ENCODE results near the gene GHR. TPM values are rescaled to one million over a fixed set of nuclear protein-coding genes. Genes with fewer than 3 reads are reported as not detected.
"Not testable (repeated sequence)": the region's sequence is repeated elsewhere in the genome, so short reads cannot be mapped to it uniquely, and the experiment has no call there.

The GHR gene
- total RNA-seq, 2 experiments from 2014 or later = not detected

GRCh38 chr5:42570966-42571960 is 148.0 kb downstream of the GHR start:
- no peak for DNase-seq
- H3K4me3 Mint-ChIP-seq = no peak overlapping the region
- ATAC-seq (ENCODE audit: low read depth) = no peak
- no peaks in the 10 kb centered on the region for H3K36me3 Mint-ChIP-seq
- H3K27me3 Mint-ChIP-seq = peaks cover 8% of the 10 kb centered on the region
- no peaks in the 10 kb centered on the region for H3K4me1 Mint-ChIP-seq
- POLR2A ChIA-PET = no interaction called here
- H3K27ac Mint-ChIP-seq = no peak overlapping the region
- H3K9me3 Mint-ChIP-seq = no peaks in the 10 kb centered on the region

DNA sequence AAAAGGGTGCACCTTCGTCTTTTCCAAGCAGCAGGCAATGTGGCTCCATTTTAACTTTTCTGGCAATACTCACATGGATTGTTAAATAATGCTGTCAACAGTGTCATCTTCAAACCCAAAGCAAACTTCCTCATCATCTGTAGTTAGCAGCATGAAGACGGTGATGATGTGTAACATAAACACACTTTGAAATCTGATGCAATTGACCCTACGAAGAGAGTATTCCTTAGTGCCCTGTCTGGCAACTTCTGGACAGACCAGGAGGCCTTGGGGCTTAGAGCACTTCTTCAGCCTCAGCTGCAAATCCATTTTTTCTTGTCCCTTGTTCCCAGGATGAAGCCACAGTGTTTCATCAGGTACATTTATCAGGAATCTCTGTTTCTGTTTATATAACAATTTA is 149.1 kb downstream of the GHR start:
- no peaks in the 10 kb centered on the region for H3K9me3 Mint-ChIP-seq
- H3K4me1 Mint-ChIP-seq = no peaks in the 10 kb centered on the region
- H3K27ac Mint-ChIP-seq = no peak overlapping the region
- no peak for ATAC-seq (ENCODE audit: low read depth)
- no peak for DNase-seq
- no peaks in the 10 kb centered on the region for H3K36me3 Mint-ChIP-seq
- H3K4me3 Mint-ChIP-seq = no peak overlapping the region
- peaks cover 8% of the 10 kb centered on the region for H3K27me3 Mint-ChIP-seq
- POLR2A ChIA-PET = no interaction called here

DNA sequence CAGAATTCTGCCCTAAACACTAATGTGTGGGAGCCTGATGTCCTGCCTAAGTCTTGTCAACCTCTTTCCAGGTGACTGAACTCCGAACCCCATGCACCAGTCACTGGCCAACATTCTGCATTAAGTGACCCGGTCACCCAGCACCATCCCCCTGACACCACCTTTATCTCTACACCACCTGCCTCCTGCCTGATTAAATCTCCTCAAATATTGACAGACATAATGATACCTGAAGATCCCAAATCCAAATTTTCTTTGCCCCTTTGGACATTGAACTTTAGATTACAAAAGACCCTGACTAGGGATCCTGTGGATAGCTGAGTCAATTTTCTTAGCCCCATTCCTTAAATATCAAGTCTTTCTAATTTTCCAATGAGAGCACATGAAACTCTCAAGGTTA is 150.1 kb downstream of the GHR start:
- Mint-ChIP-seq H3K4me3 (no peak overlapping the region), H3K9me3 (no peaks in the 10 kb centered on the region), H3K4me1 (no peaks in the 10 kb centered on the region), H3K27ac (no peak overlapping the region), H3K36me3 (no peaks in the 10 kb centered on the region), H3K27me3 (peaks cover 5% of the 10 kb centered on the region)
- ATAC-seq (ENCODE audit: low read depth) (no peak), DNase-seq (no peak)
- POLR2A ChIA-PET = no interaction called here

GRCh38 chr5:42575914-42576313 is 152.7 kb downstream of the GHR start:
- H3K36me3 Mint-ChIP-seq; H3K27ac Mint-ChIP-seq; H3K4me1 Mint-ChIP-seq; POLR2A ChIA-PET; H3K9me3 Mint-ChIP-seq; DNase-seq; H3K27me3 Mint-ChIP-seq; H3K4me3 Mint-ChIP-seq; ATAC-seq (ENCODE audit: low read depth): not testable (repeated sequence)

DNA sequence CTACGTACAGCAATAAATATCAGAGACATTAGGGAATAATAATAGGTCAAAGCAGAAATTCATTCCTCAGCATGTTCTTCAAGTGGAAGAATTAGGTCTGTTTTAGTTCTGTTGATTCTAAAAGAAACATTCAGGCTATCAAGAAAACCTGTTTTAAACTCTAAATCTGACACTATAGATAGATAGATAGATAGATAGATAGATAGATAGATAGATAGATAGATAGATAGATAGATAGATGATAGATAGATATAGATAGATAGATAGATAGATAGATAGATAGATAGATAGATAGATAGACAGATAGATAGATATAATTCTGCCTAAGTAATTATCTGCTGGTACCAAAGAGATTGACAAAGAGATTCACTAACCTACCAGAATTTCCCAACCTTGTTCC is 155.7 kb downstream of the GHR start:
- H3K27ac Mint-ChIP-seq; H3K27me3 Mint-ChIP-seq; H3K36me3 Mint-ChIP-seq; POLR2A ChIA-PET; H3K4me3 Mint-ChIP-seq; H3K4me1 Mint-ChIP-seq; H3K9me3 Mint-ChIP-seq; DNase-seq; ATAC-seq (ENCODE audit: low read depth): not testable (repeated sequence)

GRCh38 chr5:42579320-42579719 is 156.1 kb downstream of the GHR start:
- no peaks in the 10 kb centered on the region for H3K9me3 Mint-ChIP-seq

DNA sequence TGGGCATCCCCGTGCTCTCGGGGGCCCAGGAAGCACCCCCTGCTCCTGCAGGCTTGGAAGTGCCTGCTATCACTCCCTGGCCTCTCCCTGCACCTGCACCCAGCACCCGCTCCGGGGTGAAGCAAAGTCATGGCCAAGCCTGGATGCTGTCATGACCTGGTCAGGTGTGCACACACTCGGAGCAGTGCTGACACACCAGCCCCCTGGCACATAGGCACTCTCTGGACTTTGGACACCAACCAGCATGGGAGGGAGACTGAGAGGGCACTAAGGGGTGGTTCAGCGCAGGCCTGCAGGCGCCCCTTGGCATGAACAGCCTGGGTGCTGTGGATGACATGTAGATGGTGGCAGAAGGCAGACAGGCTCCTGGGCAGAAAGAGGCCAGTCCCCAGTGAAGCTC is 158.6 kb downstream of the GHR start:
- H3K27me3 Mint-ChIP-seq = peaks cover 16% of the 10 kb centered on the region
- POLR2A ChIA-PET = no interaction called here
- DNase-seq (no peak), ATAC-seq (ENCODE audit: low read depth) (no peak)
- no peak overlapping the region for H3K4me3 Mint-ChIP-seq
- H3K27ac Mint-ChIP-seq = no peak overlapping the region
- peaks cover 2% of the 10 kb centered on the region for H3K4me1 Mint-ChIP-seq
- no peaks in the 10 kb centered on the region for H3K36me3 Mint-ChIP-seq
- H3K9me3 Mint-ChIP-seq = no peaks in the 10 kb centered on the region

More at GRCh38 chr5:42579320-42579719, 156.1 kb downstream of the GHR start:
- Mint-ChIP-seq H3K27ac (no peak overlapping the region), H3K36me3 (no peaks in the 10 kb centered on the region), H3K27me3 (peaks cover 6% of the 10 kb centered on the region), H3K4me3 (no peak overlapping the region), H3K4me1 (peaks cover 2% of the 10 kb centered on the region)
- DNase-seq = no peak
- no peak for ATAC-seq (ENCODE audit: low read depth)
- POLR2A ChIA-PET = no interaction called here

DNA sequence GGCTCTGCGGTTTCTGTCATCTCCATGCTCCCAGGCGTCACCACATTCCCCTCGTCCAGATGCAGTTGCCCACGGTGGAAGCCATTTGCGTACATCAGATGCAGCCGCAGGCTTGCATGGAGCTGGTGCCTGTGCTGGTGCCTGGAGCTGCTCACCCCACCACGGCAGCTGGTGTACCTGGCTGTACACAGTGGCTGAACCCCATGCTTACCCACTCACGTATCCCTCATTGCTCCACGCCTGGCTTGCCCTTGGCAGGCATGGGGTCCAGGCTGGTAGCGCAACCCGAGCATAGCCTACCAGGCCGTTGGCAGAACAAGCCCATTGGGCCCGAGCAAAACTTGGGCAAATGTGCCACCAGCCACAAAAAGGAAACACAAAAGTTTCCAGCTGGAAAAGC is 159.5 kb downstream of the GHR start:
- Mint-ChIP-seq H3K27ac (no peak overlapping the region), H3K4me1 (peaks cover 2% of the 10 kb centered on the region), H3K4me3 (no peak overlapping the region), H3K36me3 (no peaks in the 10 kb centered on the region), H3K27me3 (peaks cover 22% of the 10 kb centered on the region), H3K9me3 (no peaks in the 10 kb centered on the region)
- POLR2A ChIA-PET = no interaction called here
- ATAC-seq (ENCODE audit: low read depth) (no peak), DNase-seq (no peak)

DNA sequence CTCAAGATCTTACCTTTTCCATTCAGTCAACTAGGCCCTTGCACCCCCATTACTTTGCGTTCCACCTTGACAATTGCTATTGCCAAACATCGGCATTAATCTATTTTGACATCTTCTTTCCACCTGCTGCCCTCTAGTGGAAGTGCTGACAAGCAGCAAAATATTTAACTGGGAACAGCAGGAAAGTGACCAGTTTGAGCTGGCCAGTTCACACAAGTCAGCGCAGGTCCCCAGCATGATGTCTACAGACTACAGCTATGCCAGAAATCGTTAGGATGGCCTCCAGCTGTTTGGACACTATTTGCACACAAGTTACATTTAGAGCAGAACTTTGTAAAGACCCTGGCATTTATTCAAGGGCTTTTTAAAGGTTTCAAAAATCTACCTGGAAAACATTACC is 160.1 kb downstream of the GHR start:
- POLR2A ChIA-PET = no interaction called here
- H3K27ac Mint-ChIP-seq = no peak overlapping the region
- peak; percentile 61 for ATAC-seq (ENCODE audit: low read depth)
- H3K4me1 Mint-ChIP-seq = peaks cover 2% of the 10 kb centered on the region
- no peak overlapping the region for H3K4me3 Mint-ChIP-seq
- H3K36me3 Mint-ChIP-seq = no peaks in the 10 kb centered on the region
- H3K9me3 Mint-ChIP-seq = no peaks in the 10 kb centered on the region
- H3K27me3 Mint-ChIP-seq = peaks cover 22% of the 10 kb centered on the region
- no peak for DNase-seq

- ATAC-seq (ENCODE audit: low read depth) (no peak), DNase-seq (no peak)
- POLR2A ChIA-PET = no interaction called here
- Mint-ChIP-seq H3K9me3 (no peaks in the 10 kb centered on the region), H3K27ac (no peak overlapping the region), H3K36me3 (no peaks in the 10 kb centered on the region), H3K27me3 (peaks cover 28% of the 10 kb centered on the region), H3K4me3 (no peak overlapping the region), H3K4me1 (peaks cover 2% of the 10 kb centered on the region)
Measured at GRCh38 chr5:42586625-42587024, 163.4 kb downstream of the GHR start.

DNA sequence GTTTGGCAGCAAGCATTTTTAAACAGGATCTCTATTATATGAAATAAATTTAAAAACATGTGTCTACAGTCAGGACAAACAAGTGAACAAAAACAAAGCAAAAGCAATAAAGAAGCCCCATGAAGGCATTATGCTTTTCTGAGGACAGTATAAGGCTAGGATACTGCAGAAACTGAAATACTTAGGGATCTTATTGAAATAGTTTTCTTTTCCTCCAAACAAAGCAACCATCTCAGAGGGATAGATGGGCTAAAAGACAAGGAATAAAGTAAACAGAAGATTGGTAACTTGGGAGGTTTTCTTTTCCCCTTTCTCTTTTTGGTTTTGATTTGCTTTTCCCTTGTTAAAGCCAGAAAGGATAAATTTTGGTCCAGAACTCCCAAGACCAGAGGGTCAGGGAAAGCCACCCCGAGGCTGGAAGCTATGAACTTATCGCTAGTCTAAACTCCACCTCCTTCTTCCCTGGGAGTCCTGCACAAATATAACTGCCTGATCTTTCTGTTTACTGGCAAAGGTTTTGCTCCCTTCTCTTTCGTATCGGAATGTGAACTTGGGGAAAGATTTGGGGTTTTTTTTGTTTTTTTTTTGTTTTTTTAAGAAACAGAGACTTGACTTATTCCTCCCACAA is 164.0 kb downstream of the GHR start:
- no peak for DNase-seq
- Mint-ChIP-seq H3K36me3 (no peaks in the 10 kb centered on the region), H3K4me1 (peaks cover 2% of the 10 kb centered on the region), H3K4me3 (no peak overlapping the region), H3K9me3 (no peaks in the 10 kb centered on the region), H3K27me3 (peaks cover 30% of the 10 kb centered on the region), H3K27ac (no peak overlapping the region)
- POLR2A ChIA-PET = no interaction called here
- no peak for ATAC-seq (ENCODE audit: low read depth)

GRCh38 chr5:42590566-42590965 is 167.3 kb downstream of the GHR start:
- POLR2A ChIA-PET = no interaction called here
- no peak for DNase-seq
- Mint-ChIP-seq H3K27ac (no peak overlapping the region), H3K4me3 (no peak overlapping the region), H3K27me3 (peaks cover 31% of the 10 kb centered on the region), H3K9me3 (no peaks in the 10 kb centered on the region), H3K4me1 (no peaks in the 10 kb centered on the region), H3K36me3 (no peaks in the 10 kb centered on the region)
- no peak for ATAC-seq (ENCODE audit: low read depth)

DNA sequence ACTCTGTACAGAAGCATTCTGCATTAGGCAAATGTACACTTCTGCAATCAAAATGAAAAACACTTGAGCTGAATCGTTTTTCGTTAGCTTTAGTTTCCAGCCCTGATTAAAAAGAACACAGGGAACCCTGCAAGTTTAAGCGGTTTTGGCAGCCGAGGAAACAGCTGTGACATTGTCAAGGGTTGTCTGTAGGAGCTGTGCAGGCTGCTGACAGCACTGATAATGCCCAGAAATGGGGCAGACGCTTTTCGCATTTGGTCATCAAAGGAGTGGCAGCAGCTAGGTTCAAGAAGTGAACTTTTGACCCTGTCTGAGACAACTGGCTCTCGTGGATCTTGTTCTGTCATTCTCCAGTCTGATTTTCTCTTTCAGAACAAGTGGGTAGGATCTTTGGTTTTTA is 167.8 kb downstream of the GHR start:
- DNase-seq (no peak), ATAC-seq (ENCODE audit: low read depth) (no peak)
- POLR2A ChIA-PET = no interaction called here
- H3K9me3 Mint-ChIP-seq = no peaks in the 10 kb centered on the region
- no peaks in the 10 kb centered on the region for H3K36me3 Mint-ChIP-seq
- no peaks in the 10 kb centered on the region for H3K4me1 Mint-ChIP-seq
- H3K27ac Mint-ChIP-seq = no peak overlapping the region
- H3K27me3 Mint-ChIP-seq = peaks cover 31% of the 10 kb centered on the region
- H3K4me3 Mint-ChIP-seq = no peak overlapping the region

Measured in activated naive CD8-positive, alpha-beta T cell treated with anti-CD3 and anti-CD28 coated beads, Interleukin-2, amount 10 ng/mL, durations not matched to agents 7 days and 5 days (primary cell).